ENCODE results near the gene TNRC6C.
A peak's percentile ranks its signal among the peaks of the same experiment; 100 is the strongest.

DNA sequence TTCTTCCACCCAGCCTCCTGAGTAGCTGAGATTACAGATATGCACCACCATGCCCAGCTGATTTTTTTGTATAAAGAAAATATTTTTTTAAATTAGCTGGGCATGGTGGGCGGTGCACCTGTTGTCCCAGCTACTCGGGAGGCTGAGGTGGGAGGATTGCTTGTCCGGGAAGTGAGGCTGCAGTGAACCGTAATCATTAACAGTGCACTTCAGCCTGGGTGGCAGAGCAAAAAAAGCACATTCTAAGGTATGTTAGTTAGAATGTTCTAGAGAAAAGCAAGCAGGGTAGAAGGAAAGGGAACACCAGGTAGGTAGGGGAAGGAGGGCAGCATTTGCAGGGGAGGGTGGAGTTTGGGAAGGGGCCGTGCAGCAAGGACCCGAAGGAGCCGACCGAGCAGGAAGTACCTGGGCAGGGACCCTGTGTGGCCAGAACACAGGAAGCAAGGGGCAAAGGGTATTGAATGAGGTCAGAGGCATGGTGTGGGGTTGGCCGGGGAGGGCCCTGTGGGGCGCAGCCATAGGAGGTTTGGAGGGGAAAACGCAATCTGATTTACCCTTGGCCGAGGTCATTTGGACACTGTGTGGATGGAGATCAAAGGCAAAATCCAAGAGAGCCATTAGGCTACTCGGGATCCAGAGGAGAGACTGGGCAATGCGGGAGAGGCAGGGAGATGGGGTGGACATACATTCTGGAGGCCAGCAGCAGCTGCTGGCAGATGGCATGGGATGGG, 189.9 kb downstream of the TNRC6C start:
- peak; percentile 8 for TF ChIP-seq SP1 (IDR thresholded peaks at IDR 0.05)
- TF ChIP-seq, protein P1, sequence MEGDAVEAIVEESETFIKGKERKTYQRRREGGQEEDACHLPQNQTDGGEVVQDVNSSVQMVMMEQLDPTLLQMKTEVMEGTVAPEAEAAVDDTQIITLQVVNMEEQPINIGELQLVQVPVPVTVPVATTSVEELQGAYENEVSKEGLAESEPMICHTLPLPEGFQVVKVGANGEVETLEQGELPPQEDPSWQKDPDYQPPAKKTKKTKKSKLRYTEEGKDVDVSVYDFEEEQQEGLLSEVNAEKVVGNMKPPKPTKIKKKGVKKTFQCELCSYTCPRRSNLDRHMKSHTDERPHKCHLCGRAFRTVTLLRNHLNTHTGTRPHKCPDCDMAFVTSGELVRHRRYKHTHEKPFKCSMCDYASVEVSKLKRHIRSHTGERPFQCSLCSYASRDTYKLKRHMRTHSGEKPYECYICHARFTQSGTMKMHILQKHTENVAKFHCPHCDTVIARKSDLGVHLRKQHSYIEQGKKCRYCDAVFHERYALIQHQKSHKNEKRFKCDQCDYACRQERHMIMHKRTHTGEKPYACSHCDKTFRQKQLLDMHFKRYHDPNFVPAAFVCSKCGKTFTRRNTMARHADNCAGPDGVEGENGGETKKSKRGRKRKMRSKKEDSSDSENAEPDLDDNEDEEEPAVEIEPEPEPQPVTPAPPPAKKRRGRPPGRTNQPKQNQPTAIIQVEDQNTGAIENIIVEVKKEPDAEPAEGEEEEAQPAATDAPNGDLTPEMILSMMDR (IDR thresholded peaks at IDR 0.05; ENCODE audit: low read depth, low read length, missing input control), result no peak
- no peak for TF ChIP-seq RXRA (IDR thresholded peaks at IDR 0.05)
- TF ChIP-seq TAF1 (conservative IDR thresholded peaks at IDR 0.05), result no peak
- TF ChIP-seq, protein P2, sequence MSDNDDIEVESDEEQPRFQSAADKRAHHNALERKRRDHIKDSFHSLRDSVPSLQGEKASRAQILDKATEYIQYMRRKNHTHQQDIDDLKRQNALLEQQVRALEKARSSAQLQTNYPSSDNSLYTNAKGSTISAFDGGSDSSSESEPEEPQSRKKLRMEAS (IDR thresholded peaks at IDR 0.05), result no peak
- TF ChIP-seq GABPA (IDR thresholded peaks at IDR 0.05 in 1 of 2, conservative IDR thresholded peaks at IDR 0.05 in 1 of 2), result no peak
- TF ChIP-seq JUND (IDR thresholded peaks at IDR 0.05), result no peak
- TF ChIP-seq RAD21 (IDR thresholded peaks at IDR 0.05), result no peak
- TF ChIP-seq, protein P3, sequence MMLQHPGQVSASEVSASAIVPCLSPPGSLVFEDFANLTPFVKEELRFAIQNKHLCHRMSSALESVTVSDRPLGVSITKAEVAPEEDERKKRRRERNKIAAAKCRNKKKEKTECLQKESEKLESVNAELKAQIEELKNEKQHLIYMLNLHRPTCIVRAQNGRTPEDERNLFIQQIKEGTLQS (IDR thresholded peaks at IDR 0.05), result no peak
- no peak for TF ChIP-seq FOXA1 (IDR thresholded peaks at IDR 0.05)
- TF ChIP-seq, protein P4, sequence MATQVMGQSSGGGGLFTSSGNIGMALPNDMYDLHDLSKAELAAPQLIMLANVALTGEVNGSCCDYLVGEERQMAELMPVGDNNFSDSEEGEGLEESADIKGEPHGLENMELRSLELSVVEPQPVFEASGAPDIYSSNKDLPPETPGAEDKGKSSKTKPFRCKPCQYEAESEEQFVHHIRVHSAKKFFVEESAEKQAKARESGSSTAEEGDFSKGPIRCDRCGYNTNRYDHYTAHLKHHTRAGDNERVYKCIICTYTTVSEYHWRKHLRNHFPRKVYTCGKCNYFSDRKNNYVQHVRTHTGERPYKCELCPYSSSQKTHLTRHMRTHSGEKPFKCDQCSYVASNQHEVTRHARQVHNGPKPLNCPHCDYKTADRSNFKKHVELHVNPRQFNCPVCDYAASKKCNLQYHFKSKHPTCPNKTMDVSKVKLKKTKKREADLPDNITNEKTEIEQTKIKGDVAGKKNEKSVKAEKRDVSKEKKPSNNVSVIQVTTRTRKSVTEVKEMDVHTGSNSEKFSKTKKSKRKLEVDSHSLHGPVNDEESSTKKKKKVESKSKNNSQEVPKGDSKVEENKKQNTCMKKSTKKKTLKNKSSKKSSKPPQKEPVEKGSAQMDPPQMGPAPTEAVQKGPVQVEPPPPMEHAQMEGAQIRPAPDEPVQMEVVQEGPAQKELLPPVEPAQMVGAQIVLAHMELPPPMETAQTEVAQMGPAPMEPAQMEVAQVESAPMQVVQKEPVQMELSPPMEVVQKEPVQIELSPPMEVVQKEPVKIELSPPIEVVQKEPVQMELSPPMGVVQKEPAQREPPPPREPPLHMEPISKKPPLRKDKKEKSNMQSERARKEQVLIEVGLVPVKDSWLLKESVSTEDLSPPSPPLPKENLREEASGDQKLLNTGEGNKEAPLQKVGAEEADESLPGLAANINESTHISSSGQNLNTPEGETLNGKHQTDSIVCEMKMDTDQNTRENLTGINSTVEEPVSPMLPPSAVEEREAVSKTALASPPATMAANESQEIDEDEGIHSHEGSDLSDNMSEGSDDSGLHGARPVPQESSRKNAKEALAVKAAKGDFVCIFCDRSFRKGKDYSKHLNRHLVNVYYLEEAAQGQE (IDR thresholded peaks at IDR 0.05), result no peak
